Smooth muscle cell (in vitro differentiated cells): ENCODE measurements around the gene MARS1. TPM values are rescaled to one million over a fixed set of nuclear protein-coding genes. Genes with fewer than 3 reads are reported as not detected.

Source experiments
- DNase-seq: peaks from one replicate; lab custom pipeline; 2025; ENCODE audit not compliant: unreplicated experiment; lab: John Stamatoyannopoulos, UW
- H2AFZ ChIP-seq: fragments of 200-600 bp; sonication (generic); 2 replicates; pipeline ENCODE4 v1.6.0; 2016; ENCODE audit warnings: antibody characterized with exemption, low read depth, mild to moderate bottlenecking
- H3F3A ChIP-seq: fragments of 200-600 bp; sonication (generic); 2 replicates; pipeline ENCODE4 v1.6.0; 2017; ENCODE audit warnings: antibody characterized with exemption, low read depth
- H3K27ac ChIP-seq: fragments of 200-600 bp; sonication (generic); 2 replicates; pipeline ENCODE4 v1.5.1; 2016; ENCODE audit warnings: low read depth, mild to moderate bottlenecking
- H3K27me3 ChIP-seq: fragments of 200-600 bp; sonication (generic); 2 replicates; pipeline ENCODE4 v1.6.1; 2016; ENCODE audit warnings: low read depth, mild to moderate bottlenecking
- H3K36me3 ChIP-seq: fragments of 200-600 bp; sonication (generic); 2 replicates; pipeline ENCODE4 v1.5.1; 2016; ENCODE audit warnings: low read depth
- H3K4me1 ChIP-seq: fragments of 200-600 bp; sonication (generic); 2 replicates; pipeline ENCODE4 v1.5.1; 2016; ENCODE audit warnings: low read depth
- H3K4me2 ChIP-seq: fragments of 200-600 bp; sonication (generic); 2 replicates; pipeline ENCODE4 v1.6.0; 2016; ENCODE audit warnings: mild to moderate bottlenecking
- H3K4me3 ChIP-seq: fragments of 200-600 bp; sonication (generic); 2 replicates; pipeline ENCODE4 v1.5.1; 2016; ENCODE audit warnings: mild to moderate bottlenecking
- H3K79me2 ChIP-seq: fragments of 200-600 bp; sonication (generic); 2 replicates; pipeline ENCODE4 v1.6.0; 2016; ENCODE audit warnings: low read depth, mild to moderate bottlenecking
- H3K9ac ChIP-seq: fragments of 200-600 bp; sonication (generic); 2 replicates; pipeline ENCODE4 v1.6.0; 2016; ENCODE audit warnings: low read depth
- H3K9me3 ChIP-seq: fragments of 200-600 bp; sonication (generic); replicated peaks from 2 replicates; pipeline ENCODE4 v1.5.1; 2016; ENCODE audit warnings: low read depth
- H4K20me1 ChIP-seq: fragments of 200-600 bp; sonication (generic); 2 replicates; pipeline ENCODE4 v1.6.0; 2016; ENCODE audit warnings: low read depth
- CTCF ChIP-seq: fragments of 200-600 bp; sonication (generic); IDR thresholded peaks from 2 replicates; pipeline ENCODE4 v1.5.1; 2017; ENCODE audit warnings: borderline replicate concordance, mild to moderate bottlenecking, antibody characterized with exemption; ENCODE audit not compliant: insufficient read depth, poor library complexity, severe bottlenecking
- WGBS: methylation state at CpG from one replicate; pipeline ENCODE4 v1.1.7; 2016; ENCODE audit warnings: low lambda C conversion rate; 5-methylcytosine and 5-hydroxymethylcytosine counted together
- polyA plus RNA-seq: library from polyadenylated mRNA; unstranded; fragments of >200 nt; fragmentation: Nextera tagmentation; extraction: Ambion mirVana; gene quantifications from 2 replicates; pipeline ENCODE4 v1.2.1, GENCODE V29; 2016
- total RNA-seq: library from RNA; depleted of rRNA; stranded (reverse); fragments of >200 nt; gene quantifications from 2 replicates; pipeline ENCODE4 v1.2.3, GENCODE V29; 2014

Gene MARS1
- total and polyA plus RNA-seq, 2 experiments from 2014 or later: 186 to 192 TPM

GRCh38 chr12:57514720-57515407 is 27.0 kb downstream of the MARS1 start:
- H4K20me1 ChIP-seq: peaks cover 50% of the 10 kb centered on the region
- H3K9ac ChIP-seq: no peak overlapping the region
- H3K27me3 ChIP-seq: no peaks in the 10 kb centered on the region
- H3K79me2 ChIP-seq: peaks cover 31% of the 10 kb centered on the region
- no peaks in the 10 kb centered on the region for H3K9me3 ChIP-seq
- 96% methylated on average over 9 of the region's 9 CpGs for WGBS
- H3K36me3 ChIP-seq: peaks cover 5% of the 10 kb centered on the region
- no peak for TF ChIP-seq CTCF
- peaks cover 70% of the 10 kb centered on the region for H3F3A ChIP-seq
- DNase-seq: no peak
- no peak overlapping the region for H3K4me3 ChIP-seq
- peak overlapping the region; percentile 98 for H3K27ac ChIP-seq
- H3K4me1 ChIP-seq: peaks cover 10% of the 10 kb centered on the region
- H2AFZ ChIP-seq: no peak overlapping the region
- no peak overlapping the region for H3K4me2 ChIP-seq

GRCh38 chr12:57515408-57515933 is 27.6 kb downstream of the MARS1 start:
- Histone ChIP-seq H3K36me3 (peaks cover 5% of the 10 kb centered on the region), H3K27ac (peak overlapping the region; percentile 98), H2AFZ (no peak overlapping the region), H3K9me3 (no peaks in the 10 kb centered on the region), H3K4me1 (peaks cover 10% of the 10 kb centered on the region), H3F3A (peaks cover 70% of the 10 kb centered on the region), H3K9ac (no peak overlapping the region), H3K4me2 (no peak overlapping the region), H3K4me3 (no peak overlapping the region), H4K20me1 (peaks cover 47% of the 10 kb centered on the region), H3K27me3 (no peaks in the 10 kb centered on the region), H3K79me2 (peaks cover 31% of the 10 kb centered on the region)
- WGBS: 97% methylated on average over 3 of the region's 3 CpGs
- TF ChIP-seq CTCF: no peak
- no peak for DNase-seq

- Histone ChIP-seq H3K27ac (peak overlapping the region; percentile 98), H2AFZ (no peak overlapping the region), H3K9ac (no peak overlapping the region), H3K4me2 (no peak overlapping the region), H3F3A (peaks cover 67% of the 10 kb centered on the region), H3K79me2 (peaks cover 27% of the 10 kb centered on the region), H3K4me1 (peaks cover 12% of the 10 kb centered on the region), H3K36me3 (peaks cover 5% of the 10 kb centered on the region), H3K9me3 (no peaks in the 10 kb centered on the region), H4K20me1 (peaks cover 47% of the 10 kb centered on the region), H3K4me3 (no peak overlapping the region), H3K27me3 (no peaks in the 10 kb centered on the region)
- TF ChIP-seq CTCF: no peak
- no peak for DNase-seq
- WGBS: 86% methylated on average over 11 of the region's 11 CpGs
Observed at GRCh38 chr12:57515934-57516541, 28.2 kb downstream of the MARS1 start.
